ENCODE data around the gene CDC37. TPM values are rescaled to one million over a fixed set of nuclear protein-coding genes. Genes with fewer than 3 reads are reported as not detected.

CDC37 gene
- total RNA-seq (2014; rRNA removed) (560 and 709 TPM in 2 replicates), Bru-seq, nascent RNA (percentile 91 among the genes with signal in this experiment), BruChase-seq, experiment 1, labeled RNA remaining after a 6-hour chase (percentile 94 among the genes with signal in this experiment), BruChase-seq, experiment 2, labeled RNA remaining after a 2-hour chase (percentile 88 among the genes with signal in this experiment)
- long read RNA-seq, transcript CDC37-201 (8 exons, 1,608 nt): major isoform, 286 of 674 reads
- long read RNA-seq, transcript CDC37-209 (7 exons, 1,377 nt): minor isoform, 85 of 674 reads
- long read RNA-seq, partial matches to known transcripts: 86 of 674 reads
- long read RNA-seq, other reads (novel, unspliced or antisense): 216 of 674 reads

GRCh38 chr19:10403137-10404021, at the start of gene CDC37:
Gene CDC37, minus strand, starts transcription at chr19:10403542. Its CDS starts 63 bp downstream, at chr19:10403479.
- POLR2A ChIA-PET (ENCODE audit: unreplicated experiment): interaction anchor here (0.5 kb wide), 1 partner anchor 70 kb away, joined by 4 read pairs; the partner anchor contains the start of gene RAVER1
- H3K9ac ChIP-seq (ENCODE audit: low read length): peak within 1 kb of the TSS; percentile 96
- peak within 1 kb of the TSS; percentile 97 for H2AFZ ChIP-seq (ENCODE audit: low read length)
- DNase-seq: peak; percentile 99
- H3F3A ChIP-seq (ENCODE audit: low read length, unreplicated experiment): peaks cover 3% of the 10 kb centered on the region
- H3K36me3 ChIP-seq (ENCODE audit: low read depth, low read length): peaks cover 16% of the 10 kb centered on the region; the same call in 1 of the 2 replicates
- ATAC-seq: peak; percentile 83
- H3K27ac ChIP-seq (ENCODE audit: low read length): peak within 1 kb of the TSS; percentile 17
- no peaks in the 10 kb centered on the region for H3K27me3 ChIP-seq (ENCODE audit: low read length)
- H3K4me2 ChIP-seq (ENCODE audit: low read length): peak within 1 kb of the TSS; percentile 98
- peaks cover 24% of the 10 kb centered on the region for H4K20me1 ChIP-seq (ENCODE audit: low read length)
- TSS peak; percentile 64 for BruUV-seq (replicated peaks)
- H3K79me2 ChIP-seq (ENCODE audit: low read length): peaks cover 50% of the 10 kb centered on the region
- TF ChIP-seq CTCF (conservative IDR thresholded peaks at IDR 0.05; ENCODE audit: low read depth, low read length): no peak
- TF ChIP-seq EZH2 (IDR thresholded peaks at IDR 0.05; ENCODE audit: low read length, unreplicated experiment): no peak
- TF ChIP-seq EZH2phosphoT487 (IDR thresholded peaks at IDR 0.05; ENCODE audit: borderline replicate concordance, low read length): no peak
- H3K9me2 ChIP-seq (replicated peaks; ENCODE audit: low read length): no peaks in the 10 kb centered on the region
- H3K4me1 ChIP-seq (ENCODE audit: insufficient read depth, low read length): peaks cover 21% of the 10 kb centered on the region
- H3K9me3 ChIP-seq (ENCODE audit: low read length): no peaks in the 10 kb centered on the region
- intact Hi-C loops (cut with micrococcal nuclease): loop anchor here (1.0 to 2.0 kb wide), 4 partner anchors 21 to 169 kb away; no protein-coding TSS in a partner anchor
- peak within 1 kb of the TSS; percentile 98 for H3K4me3 ChIP-seq (ENCODE audit: low read length)
- CTCF ChIA-PET: interaction anchor here (0.6 to 1.1 kb wide), 5 partner anchors 9 to 145 kb away, joined by 3 to 9 read pairs (median 5); partner anchors contain the start of gene ICAM5

GRCh38 chr19:10450853-10451609, 47.7 kb upstream of the CDC37 start:
- intact Hi-C loops (cut with micrococcal nuclease): no loop called here
- no TSS peak for BruUV-seq (replicated peaks)
- peak; percentile 44 for DNase-seq
- Histone ChIP-seq H3K4me1 (ENCODE audit: insufficient read depth, low read length) (no peaks in the 10 kb centered on the region), H2AFZ (ENCODE audit: low read length) (no peak overlapping the region), H3K27me3 (ENCODE audit: low read length) (no peaks in the 10 kb centered on the region), H4K20me1 (ENCODE audit: low read length) (no peaks in the 10 kb centered on the region), H3K4me3 (ENCODE audit: low read length) (no peak overlapping the region), H3K79me2 (ENCODE audit: low read length) (no peaks in the 10 kb centered on the region), H3K27ac (ENCODE audit: low read length) (no peak overlapping the region), H3K9ac (ENCODE audit: low read length) (no peak overlapping the region), H3F3A (ENCODE audit: low read length, unreplicated experiment) (no peaks in the 10 kb centered on the region), H3K9me2 (replicated peaks; ENCODE audit: low read length) (no peaks in the 10 kb centered on the region), H3K9me3 (ENCODE audit: low read length) (no peaks in the 10 kb centered on the region), H3K4me2 (ENCODE audit: low read length) (no peak overlapping the region), H3K36me3 (ENCODE audit: low read depth, low read length) (no peaks in the 10 kb centered on the region)
- ChIA-PET POLR2A (ENCODE audit: unreplicated experiment) (no interaction called here), CTCF (no interaction called here)
- ATAC-seq: peak; percentile 38
- TF ChIP-seq EZH2phosphoT487 (IDR thresholded peaks at IDR 0.05; ENCODE audit: borderline replicate concordance, low read length) (no peak), CTCF (conservative IDR thresholded peaks at IDR 0.05; ENCODE audit: low read depth, low read length) (no peak)

All from PC-3 (cell line).